Non-pigmented ciliary epithelial cell (primary cell): ENCODE results near the gene FAM83B.
"Not testable (repeated sequence)": the region's sequence is repeated elsewhere in the genome, so short reads cannot be mapped to it uniquely, and the experiment has no call there.

Experiments
- DNase-seq: peaks from one replicate; pipeline ENCODE4 v3.0.0-alpha.2; 2010; ENCODE audit warnings: low read depth

FAM83B gene

GRCh38 chr6:54898767-54899166, 52.2 kb downstream of the FAM83B start:
- no peak for DNase-seq

DNA sequence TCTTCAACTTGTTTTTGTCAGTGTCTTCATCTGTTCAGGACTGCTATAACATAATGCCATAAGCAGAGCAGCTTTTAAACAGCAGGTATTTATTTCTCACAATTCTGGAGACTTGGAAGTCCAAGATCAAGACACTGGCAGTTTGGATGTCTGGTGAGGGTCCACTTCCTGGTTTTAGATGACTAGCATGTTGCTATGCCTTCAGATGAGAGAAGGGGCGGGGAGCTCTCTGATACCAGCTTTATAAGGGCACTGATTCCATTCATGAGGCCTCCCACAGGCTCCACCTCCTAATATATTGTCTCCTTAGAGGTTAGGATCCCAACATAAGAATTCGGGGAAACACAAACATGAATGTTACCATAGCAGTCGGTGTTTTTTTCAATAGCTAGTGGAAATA, 52.9 kb downstream of the FAM83B start:
- no peak for DNase-seq

DNA sequence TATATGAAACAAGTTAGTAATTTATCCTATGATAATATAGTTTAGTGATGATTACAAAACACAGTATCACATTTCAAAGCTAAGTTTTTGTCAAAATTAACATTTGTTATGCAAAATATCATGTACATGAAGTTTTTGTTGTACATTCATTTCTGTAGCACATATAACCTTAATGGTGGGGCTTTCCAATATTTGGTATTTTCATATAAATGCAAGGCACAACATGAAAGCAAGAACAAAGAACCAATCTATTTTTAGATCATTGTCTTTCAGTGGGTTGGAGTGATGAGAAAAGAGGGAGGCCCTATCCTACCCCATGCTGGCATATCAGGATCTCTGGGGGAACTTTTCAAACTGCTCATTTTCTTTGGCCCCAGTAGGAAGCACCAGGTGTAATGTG, 53.4 kb downstream of the FAM83B start:
- DNase-seq: no peak

DNA sequence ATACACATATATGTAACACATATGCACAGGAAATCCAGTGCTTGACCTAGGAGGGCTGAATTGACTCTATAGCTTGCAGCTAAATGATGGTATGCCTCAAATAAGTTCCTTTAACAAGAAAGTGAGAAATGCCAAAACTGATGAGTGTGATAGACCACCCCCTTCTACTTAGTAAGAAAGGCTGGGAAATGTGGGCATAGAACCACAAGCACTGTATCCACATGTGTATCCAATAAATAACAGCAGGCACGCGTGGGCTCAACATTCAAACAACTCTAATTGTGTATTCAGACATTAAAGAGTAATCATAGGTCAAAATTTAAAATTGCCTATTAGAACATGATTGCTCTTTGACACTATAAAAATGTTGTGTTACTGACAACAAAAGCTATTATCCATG, 54.1 kb downstream of the FAM83B start:
- no peak for DNase-seq

DNA sequence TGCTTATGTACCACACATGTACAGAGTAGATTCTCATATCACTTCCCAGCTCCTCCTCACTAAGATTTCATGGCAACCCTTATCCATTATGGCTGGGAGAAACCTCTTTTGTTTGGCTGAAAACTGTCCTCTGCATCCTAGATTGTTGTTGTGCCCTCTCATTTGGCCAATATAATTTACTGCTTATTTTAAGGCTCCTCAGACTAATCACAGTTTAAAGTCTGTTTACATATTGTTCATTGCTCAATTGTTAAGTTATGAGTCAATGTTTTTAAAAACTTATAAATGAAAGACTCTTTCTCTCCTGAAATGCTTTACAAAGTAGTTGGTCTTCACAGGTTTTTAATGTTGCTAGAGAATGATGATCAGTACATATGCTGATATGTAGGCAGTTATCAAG, 57.3 kb downstream of the FAM83B start:
- DNase-seq: no peak

DNA sequence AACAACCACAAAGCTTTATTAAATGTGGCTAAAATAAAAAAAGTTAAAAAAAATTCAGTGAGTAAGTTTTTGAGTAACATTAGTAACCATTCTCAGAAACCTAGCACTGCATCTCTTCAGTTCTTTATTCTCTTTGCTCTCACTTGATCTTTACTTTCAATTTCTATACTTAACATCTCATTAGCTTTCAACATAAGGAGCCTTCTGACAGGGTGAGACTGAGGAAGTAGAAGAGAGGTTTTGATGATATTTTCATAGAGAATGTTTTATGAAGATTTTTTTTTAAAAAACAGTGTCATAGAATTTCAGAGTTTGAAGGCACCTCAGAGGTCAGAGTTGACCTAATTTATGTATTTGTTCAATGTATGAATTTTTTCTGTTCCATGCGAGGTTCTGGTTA, 60.8 kb downstream of the FAM83B start:
- DNase-seq: no peak

- no peak for DNase-seq
Observed at GRCh38 chr6:54909184-54909583, 62.6 kb downstream of the FAM83B start.

GRCh38 chr6:54910431-54910884, 63.9 kb downstream of the FAM83B start:
- no peak for DNase-seq

DNA sequence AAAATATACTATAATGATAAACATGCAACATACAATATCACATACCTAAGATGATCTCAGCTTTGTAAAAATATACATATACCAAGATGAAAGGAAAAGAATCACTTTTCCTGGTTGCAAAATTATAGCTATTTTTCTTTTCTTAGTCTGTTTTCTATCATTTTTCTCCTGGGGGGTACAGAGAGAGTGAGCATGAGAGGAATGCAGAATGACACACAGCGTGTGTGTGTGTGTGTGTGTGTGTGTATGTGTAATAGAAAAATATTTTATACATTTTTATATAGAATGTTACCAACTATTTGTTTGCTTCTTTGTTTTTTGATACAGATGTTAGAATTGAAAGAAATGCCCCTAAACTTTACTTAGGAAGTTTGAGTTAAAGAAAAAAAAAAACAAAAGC, 64.3 kb downstream of the FAM83B start:
- DNase-seq: no peak

DNA sequence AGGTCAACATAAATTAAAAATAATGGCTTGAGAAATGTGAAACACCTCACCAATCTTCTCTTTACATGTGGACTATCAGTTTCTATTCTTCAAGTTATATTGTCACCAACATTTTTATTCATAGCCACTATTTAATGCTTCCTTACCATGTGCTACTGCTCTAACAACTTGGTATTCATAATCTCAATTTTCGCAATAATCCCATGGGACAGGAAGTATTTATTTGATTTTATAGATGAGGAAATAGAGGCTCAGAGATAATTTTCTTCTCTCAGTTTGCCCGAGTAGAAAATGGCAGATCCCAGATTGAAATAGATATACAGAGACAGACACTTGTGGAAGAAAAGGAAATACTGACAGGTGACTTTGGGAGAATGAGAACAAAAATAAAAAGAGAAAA, 66.6 kb downstream of the FAM83B start:
- DNase-seq: no peak

DNA sequence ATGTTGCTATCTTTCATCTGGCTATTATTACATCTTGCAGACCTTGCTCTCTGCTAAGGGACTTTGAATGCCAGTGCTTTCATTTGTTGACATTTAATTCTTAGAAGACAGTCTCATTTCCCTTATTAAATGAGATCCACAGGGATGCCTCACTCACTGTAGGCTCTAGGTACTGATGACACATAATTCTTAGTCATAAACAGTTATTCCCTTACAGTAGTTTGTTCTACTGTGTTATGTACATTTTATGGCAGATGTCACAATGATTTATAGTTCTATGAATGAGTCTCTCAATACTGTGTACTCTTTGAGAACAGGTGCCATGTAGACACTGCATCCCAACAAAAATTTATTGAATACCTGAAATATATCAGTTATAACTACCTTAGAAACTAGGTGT, 70.3 kb downstream of the FAM83B start:
- no peak for DNase-seq

- DNase-seq: peak; percentile 6
Observed at GRCh38 chr6:54920628-54921027, 74.1 kb downstream of the FAM83B start.

- DNase-seq: no peak
Observed at GRCh38 chr6:54921891-54922290, 75.3 kb downstream of the FAM83B start.

DNA sequence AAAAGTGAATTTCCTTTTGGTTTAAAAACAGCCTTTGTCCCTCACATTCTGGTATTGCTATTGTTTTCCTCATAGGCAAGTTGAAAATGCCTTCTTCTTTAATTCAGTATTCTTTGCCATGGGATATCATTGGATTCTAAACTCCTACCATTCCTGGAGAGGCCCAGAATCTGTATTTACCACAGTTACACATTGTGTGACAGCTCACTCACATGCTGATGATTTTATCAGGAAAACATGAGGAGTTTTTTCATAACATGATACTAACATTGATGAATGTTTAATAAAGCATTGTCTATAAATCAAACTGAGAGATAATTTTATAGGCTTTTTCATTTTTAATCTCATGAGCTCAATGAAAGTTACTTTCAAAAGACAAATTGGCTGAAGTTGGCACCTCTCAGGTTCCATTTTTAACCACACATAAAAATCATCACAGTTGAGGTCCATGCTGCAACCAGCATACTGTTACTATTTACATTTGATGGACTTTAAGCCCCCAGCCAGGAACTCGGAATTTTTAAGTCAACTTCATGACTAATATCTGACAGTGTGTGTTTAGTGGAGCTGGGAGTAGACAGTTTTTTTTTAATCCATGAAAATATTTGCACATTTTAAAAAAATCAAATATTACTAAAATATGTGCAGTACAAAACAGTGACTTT, 82.8 kb downstream of the FAM83B start:
- DNase-seq: no peak

DNA sequence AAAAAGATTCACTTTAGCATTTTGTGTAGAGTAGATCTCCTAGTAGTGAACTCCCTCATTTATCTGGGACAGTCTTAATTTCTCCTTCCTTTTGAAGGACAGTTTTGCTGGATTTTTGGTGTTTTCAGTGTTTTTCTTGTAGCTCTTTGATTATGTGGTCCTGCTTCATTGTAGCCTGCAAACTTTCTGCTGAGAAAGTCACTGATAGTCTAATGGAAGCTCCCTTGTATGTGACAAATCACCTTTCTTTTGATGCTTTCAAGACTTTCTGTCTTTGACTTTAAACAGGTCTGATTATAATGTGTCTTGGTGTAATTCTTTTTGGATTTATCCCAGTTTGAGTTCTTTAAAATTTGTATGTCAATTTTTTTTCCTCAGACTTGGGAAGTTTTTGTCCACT, 86.1 kb downstream of the FAM83B start:
- DNase-seq: no peak

GRCh38 chr6:54935739-54936138, 89.2 kb downstream of the FAM83B start:
- peak; percentile 19 for DNase-seq

- no peak for DNase-seq
Observed at GRCh38 chr6:54937371-54937770, 90.8 kb downstream of the FAM83B start.

DNA sequence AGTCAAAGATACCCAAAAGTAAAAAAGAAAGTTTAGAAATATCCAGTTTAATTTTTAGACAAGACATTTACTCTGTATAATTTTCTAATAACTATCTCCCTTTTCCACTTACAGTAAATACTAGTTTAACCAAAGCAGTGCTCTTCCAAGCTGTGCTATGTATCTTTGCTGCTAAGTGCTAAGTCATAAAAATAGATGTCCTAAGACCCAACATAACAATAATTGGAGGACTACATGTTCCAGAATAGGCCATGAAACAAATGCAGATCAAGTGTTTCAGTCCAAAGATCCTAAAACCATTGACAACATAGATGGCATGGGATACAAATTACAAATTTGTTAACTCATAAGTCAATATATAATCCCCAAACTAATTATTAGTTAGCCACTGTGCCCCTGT, 111.1 kb downstream of the FAM83B start:
- DNase-seq: no peak

- DNase-seq: no peak
Observed at GRCh38 chr6:54958446-54958845, 111.9 kb downstream of the FAM83B start.

DNA sequence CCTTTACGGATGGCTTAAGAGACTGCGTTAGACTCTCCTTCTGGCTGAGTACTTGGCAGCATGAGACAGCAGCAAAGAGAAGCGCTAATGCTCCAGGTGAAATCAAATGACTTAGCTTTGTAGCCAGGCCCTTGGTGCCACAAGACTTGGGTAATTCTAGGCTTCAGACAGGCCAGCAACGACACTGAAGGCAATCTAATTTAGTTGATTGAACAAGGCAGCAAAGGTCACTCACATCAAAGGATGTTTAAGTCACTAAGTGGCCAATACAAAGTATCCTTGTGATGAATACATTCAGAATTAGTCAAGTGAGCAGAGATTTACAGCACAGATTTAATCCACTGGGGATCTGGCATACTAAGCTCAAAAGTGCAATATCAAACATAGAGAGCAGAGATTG, 113.2 kb downstream of the FAM83B start:
- no peak for DNase-seq

DNA sequence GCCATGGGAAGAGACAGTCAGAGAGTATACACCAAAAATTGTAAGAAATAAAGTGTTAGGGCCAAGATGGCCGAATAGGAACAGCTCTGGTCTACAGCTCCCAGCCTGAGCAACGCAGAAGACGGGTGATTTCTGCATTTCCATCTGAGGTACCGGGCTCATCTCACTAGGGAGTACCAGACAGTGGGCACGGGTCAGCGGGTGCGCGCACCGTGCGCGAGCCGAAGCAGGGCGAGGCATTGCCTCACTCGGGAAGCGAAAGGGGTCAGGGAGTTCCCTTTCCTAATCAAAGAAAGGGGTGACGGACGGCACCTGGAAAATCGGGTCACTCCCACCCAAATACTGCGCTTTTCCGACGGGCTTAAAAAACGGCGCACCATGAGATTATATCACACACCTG, 114.8 kb downstream of the FAM83B start:
- not testable (repeated sequence) for DNase-seq

- DNase-seq: no peak
Observed at GRCh38 chr6:54970337-54970736, 123.8 kb downstream of the FAM83B start.

DNA sequence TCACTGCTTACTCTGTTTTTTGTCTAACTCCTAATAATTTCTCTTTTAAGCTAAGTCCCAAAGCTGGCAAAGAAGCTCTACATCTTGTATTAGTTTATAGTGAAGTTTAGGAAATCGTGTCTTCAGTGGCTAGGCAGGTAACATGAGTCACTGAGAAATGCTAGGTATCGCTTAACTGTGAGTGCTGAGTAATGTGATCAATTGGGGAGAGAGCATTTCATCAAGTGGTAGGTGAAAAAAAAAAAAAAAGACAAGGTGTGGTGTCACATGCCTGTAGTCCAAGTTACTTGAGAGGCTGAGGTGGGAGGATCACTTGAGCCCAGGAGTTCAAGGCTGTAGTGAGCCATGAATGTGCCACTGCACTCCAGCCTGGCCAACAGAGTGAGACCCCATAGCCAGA, 125.3 kb downstream of the FAM83B start:
- no peak for DNase-seq

DNA sequence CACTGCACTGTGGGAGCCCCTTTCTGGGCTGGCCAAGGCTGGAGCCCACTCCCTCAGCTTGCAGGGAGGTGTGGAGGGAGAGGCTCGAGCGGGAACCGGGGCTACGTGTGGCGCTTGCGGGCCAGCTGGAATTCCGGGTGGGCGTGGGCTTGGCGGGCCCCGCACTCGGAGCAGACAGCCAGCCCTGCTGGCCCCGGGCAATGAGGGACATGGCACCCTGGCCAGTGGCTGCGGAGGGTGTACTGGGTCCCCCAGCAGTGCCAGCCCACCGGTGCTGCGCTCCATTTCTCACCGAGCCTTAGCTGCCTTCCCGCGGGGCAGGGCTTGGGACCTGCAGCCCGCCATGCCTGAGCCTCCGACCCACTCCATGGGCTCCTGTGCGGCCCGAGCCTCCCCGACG, 132.6 kb downstream of the FAM83B start:
- DNase-seq: not testable (repeated sequence)
